Endothelial cell of umbilical vein (primary cell): ENCODE measurements around the gene PRXL2B. TPM values are rescaled to one million over a fixed set of nuclear protein-coding genes. Genes with fewer than 3 reads are reported as not detected.

Experiments used
- BruUV-seq: library from RNA; stranded (reverse); fragments of 400-500 nt; replicated peaks from 2 replicates; lab custom pipeline; 2021; lab: Mats Ljungman, UMichigan
- CTCF ChIA-PET: fragments of 300-600, 350-600 bp; sonication (Branson Sonifier 250); formaldehyde crosslinking; loops from one replicate; lab custom pipeline; 2021; ENCODE audit warnings: antibody characterized with exemption, inconsistent platforms; lab: Charles Lee
- POLR2A ChIA-PET: fragments of 300-600, 350-600 bp; sonication (Branson Sonifier 250); formaldehyde crosslinking; loops from one replicate; lab custom pipeline; 2021; ENCODE audit warnings: antibody characterized with exemption, inconsistent platforms; lab: Charles Lee
- DNase-seq: peaks from one replicate; pipeline ENCODE4 v3.0.0-alpha.2; 2011; ENCODE audit warnings: low read depth, low spot score
- FAIRE-seq: peaks from 2 replicates; lab custom pipeline; 2011; peaks lifted over from hg19 to GRCh38; lab: Jason Lieb, UNC
- H2AFZ ChIP-seq: 2 replicates; pipeline ENCODE4 v1.6.0; 2012; ENCODE audit warnings: low read depth, low read length, control low read depth, inconsistent platforms
- H3K27ac ChIP-seq: 2 replicates; pipeline ENCODE4 v1.5.1; 2011; ENCODE audit warnings: low read depth, mild to moderate bottlenecking, control low read depth, low read length, moderate library complexity; ENCODE audit not compliant: insufficient read depth
- H3K27me3 ChIP-seq, 2 experiments: 2 replicates each; pipeline versions ENCODE4 v1.6.0 to v1.6.1; 2011; ENCODE audit warnings: low read length in 2 of 2, mixed read lengths in 1 of 2; ENCODE audit not compliant: control insufficient read depth in 2 of 2, insufficient read depth in 2 of 2
- H3K36me3 ChIP-seq, 2 experiments: 2 replicates in 1 of 2; 3 replicates in 1 of 2; pipeline ENCODE4 v1.5.1; 2011; ENCODE audit warnings: low read length in 2 of 2, mild to moderate bottlenecking in 1 of 2, moderate library complexity in 1 of 2; ENCODE audit not compliant: control insufficient read depth in 2 of 2, insufficient read depth in 2 of 2; ENCODE audit errors: extremely low read depth in 1 of 2
- H3K4me1 ChIP-seq: 3 replicates; pipeline ENCODE4 v1.5.1; 2011; ENCODE audit warnings: mild to moderate bottlenecking, low read length; ENCODE audit not compliant: control insufficient read depth, insufficient read depth; ENCODE audit errors: extremely low read depth
- H3K4me2 ChIP-seq: 2 replicates; pipeline ENCODE4 v1.6.1; 2011; ENCODE audit warnings: low read length, control low read depth, mixed read lengths; ENCODE audit not compliant: insufficient read depth
- H3K4me3 ChIP-seq, 3 experiments: fragments of 200-600 bp in 1 of 3; sonication (generic), shearing (Covaris generic) in 1 of 3; replicated peaks in 1 of 3; 2 replicates each; pipeline ENCODE4 v1.5.1; 2011 to 2016; ENCODE audit warnings: control low read depth in 3 of 3, low read length in 3 of 3, mild to moderate bottlenecking in 2 of 3, inconsistent platforms in 1 of 3, low read depth in 1 of 3, moderate library complexity in 1 of 3; ENCODE audit not compliant: insufficient read depth in 1 of 3
- H3K79me2 ChIP-seq: 2 replicates; pipeline ENCODE4 v1.6.0; 2012; ENCODE audit warnings: low read length, inconsistent platforms; ENCODE audit not compliant: control insufficient read depth, insufficient read depth
- H3K9ac ChIP-seq: replicated peaks from 2 replicates; pipeline ENCODE3; 2011; ENCODE audit warnings: low read length, control low read depth; ENCODE audit not compliant: insufficient read depth; ENCODE audit errors: extremely low read depth
- H3K9me1 ChIP-seq: replicated peaks from 3 replicates; pipeline ENCODE4 v1.6.0; 2011; ENCODE audit warnings: mild to moderate bottlenecking, low read length; ENCODE audit not compliant: control insufficient read depth, insufficient read depth; ENCODE audit errors: extremely low read depth
- H3K9me3 ChIP-seq: replicated peaks from 2 replicates; pipeline ENCODE4 v1.5.1; 2012; ENCODE audit warnings: low read length, inconsistent platforms; ENCODE audit not compliant: control insufficient read depth, insufficient read depth
- H4K20me1 ChIP-seq: replicated peaks from 2 replicates; pipeline ENCODE3; 2011; ENCODE audit warnings: mild to moderate bottlenecking, low read length; ENCODE audit not compliant: control insufficient read depth, insufficient read depth; ENCODE audit errors: extremely low read depth
- EZH2 ChIP-seq: IDR thresholded peaks from 2 replicates; pipeline ENCODE4 v1.6.1; 2012; ENCODE audit warnings: borderline replicate concordance, low read depth, mild to moderate bottlenecking, moderate library complexity, low read length, inconsistent platforms; ENCODE audit not compliant: severe bottlenecking
- FOS ChIP-seq: IDR thresholded peaks from 2 replicates; pipeline ENCODE4 v1.6.1; 2011; ENCODE audit warnings: mild to moderate bottlenecking, low read length, moderate library complexity, borderline replicate concordance; ENCODE audit not compliant: insufficient read depth
- GATA2 ChIP-seq: IDR thresholded peaks from 2 replicates; pipeline ENCODE4 v1.7.0; 2011; ENCODE audit warnings: low read depth, mild to moderate bottlenecking, moderate library complexity, mixed read lengths, low read length; ENCODE audit not compliant: insufficient read length, insufficient read depth
- JUN ChIP-seq: IDR thresholded peaks from 2 replicates; pipeline ENCODE4 v1.6.1; 2011; ENCODE audit warnings: borderline replicate concordance, low read depth; ENCODE audit not compliant: insufficient read length, insufficient read depth
- MYC ChIP-seq: IDR thresholded peaks from one replicate; pipeline ENCODE4 v1.6.1; 2011; ENCODE audit warnings: mild to moderate bottlenecking, low read depth, low read length
- POLR2A ChIP-seq: IDR thresholded peaks from 2 replicates; pipeline ENCODE4 v1.6.1; 2012; ENCODE audit warnings: low read depth, mild to moderate bottlenecking, control low read depth, low read length
- POLR2AphosphoS5 ChIP-seq: IDR thresholded peaks from 2 replicates; pipeline ENCODE4 v1.6.1; 2012; ENCODE audit warnings: low read depth, mild to moderate bottlenecking, control low read depth, low read length, moderate library complexity; ENCODE audit not compliant: insufficient read depth
- dilution Hi-C: fragments of 300-500 bp; cut with MboI; formaldehyde crosslinking; loops from one replicate; pipeline ENCODE4 v1.15.0; 2019; ENCODE audit warnings: low sequenced_read_pairs; ENCODE audit not compliant: extremely low pct_ligation_motif_present
- intact Hi-C: fragments of 100-400 bp; cut with micrococcal nuclease; formaldehyde crosslinking; loops from one replicate; pipeline ENCODE4 v1.10.0; 2022
- polyA plus RNA-seq, 4 experiments: library from polyadenylated mRNA; depleted of rRNA in 3 of 4; stranded (reverse) in 3 of 4; unstranded in 1 of 4; fragments of >200 nt; gene quantifications; 2 replicates each; pipeline versions ENCODE4 v1.2.1 to v1.2.3, GENCODE V29; 2011 to 2012; ENCODE audit warnings: missing spikeins in 1 of 4
- total RNA-seq: library from RNA; stranded (reverse); gene quantifications from 2 replicates; pipeline ENCODE4 v1.2.3, GENCODE V29; 2021
- TF ChIP-seq, protein P1 (sequence below): IDR thresholded peaks from 2 replicates; pipeline ENCODE4 v1.6.1; 2011; ENCODE audit not compliant: insufficient read depth, insufficient read length
- TF ChIP-seq, protein P2 (sequence below), 2 donors: IDR thresholded peaks; 1 replicate in 1 of 2; 2 replicates in 1 of 2; pipeline ENCODE4 v1.5.1; 2011; ENCODE audit warnings: low read length in 2 of 2, mild to moderate bottlenecking in 2 of 2, moderate library complexity in 2 of 2, control low read depth in 1 of 2, inconsistent platforms in 1 of 2, low read depth in 1 of 2; ENCODE audit not compliant: insufficient read depth in 1 of 2; ENCODE audit errors: extremely low read depth in 1 of 2

PRXL2B gene
- total and polyA plus RNA-seq, 2 donors (not counting 3 experiments of a cell fraction or from before 2014, with no cell fraction given) = 29.6 to 55.8 TPM

DNA sequence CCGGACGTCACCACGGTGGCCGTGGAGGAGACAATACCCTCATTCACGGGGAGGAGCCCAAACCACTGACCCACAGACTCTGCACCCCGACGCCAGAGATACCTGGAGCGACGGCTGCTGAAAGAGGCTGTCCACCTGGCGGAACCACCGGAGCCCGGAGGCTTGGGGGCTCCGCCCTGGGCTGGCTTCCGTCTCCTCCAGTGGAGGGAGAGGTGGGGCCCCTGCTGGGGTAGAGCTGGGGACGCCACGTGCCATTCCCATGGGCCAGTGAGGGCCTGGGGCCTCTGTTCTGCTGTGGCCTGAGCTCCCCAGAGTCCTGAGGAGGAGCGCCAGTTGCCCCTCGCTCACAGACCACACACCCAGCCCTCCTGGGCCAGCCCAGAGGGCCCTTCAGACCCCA is 23.4 kb upstream of the PRXL2B start:
- DNase-seq = no peak
- H2AFZ ChIP-seq = no peak overlapping the region
- ChIA-PET CTCF (no interaction called here), POLR2A (no interaction called here)
- no TSS peak for BruUV-seq
- no peak overlapping the region for H3K4me2 ChIP-seq
- no peaks in the 10 kb centered on the region for H3K4me1 ChIP-seq
- no peak overlapping the region for H3K27ac ChIP-seq
- H3K79me2 ChIP-seq = no peaks in the 10 kb centered on the region
- H3K9ac ChIP-seq = no peak overlapping the region
- H3K36me3 ChIP-seq = peaks cover 0 to 9% of the 10 kb centered on the region in 2 experiments
- FAIRE-seq = no peak
- H3K4me3 ChIP-seq = no peak overlapping the region
- H4K20me1 ChIP-seq = no peaks in the 10 kb centered on the region
- intact Hi-C loops (no loop called here), dilution Hi-C loops (no loop called here)
- no peaks in the 10 kb centered on the region for H3K9me3 ChIP-seq
- TF ChIP-seq MYC (no peak), GATA2 (no peak), POLR2AphosphoS5 (no peak), FOS (no peak), POLR2A (no peak), EZH2 (no peak), JUN (no peak)
- TF ChIP-seq, protein P1, sequence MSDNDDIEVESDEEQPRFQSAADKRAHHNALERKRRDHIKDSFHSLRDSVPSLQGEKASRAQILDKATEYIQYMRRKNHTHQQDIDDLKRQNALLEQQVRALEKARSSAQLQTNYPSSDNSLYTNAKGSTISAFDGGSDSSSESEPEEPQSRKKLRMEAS = no peak
- TF ChIP-seq, protein P2, sequence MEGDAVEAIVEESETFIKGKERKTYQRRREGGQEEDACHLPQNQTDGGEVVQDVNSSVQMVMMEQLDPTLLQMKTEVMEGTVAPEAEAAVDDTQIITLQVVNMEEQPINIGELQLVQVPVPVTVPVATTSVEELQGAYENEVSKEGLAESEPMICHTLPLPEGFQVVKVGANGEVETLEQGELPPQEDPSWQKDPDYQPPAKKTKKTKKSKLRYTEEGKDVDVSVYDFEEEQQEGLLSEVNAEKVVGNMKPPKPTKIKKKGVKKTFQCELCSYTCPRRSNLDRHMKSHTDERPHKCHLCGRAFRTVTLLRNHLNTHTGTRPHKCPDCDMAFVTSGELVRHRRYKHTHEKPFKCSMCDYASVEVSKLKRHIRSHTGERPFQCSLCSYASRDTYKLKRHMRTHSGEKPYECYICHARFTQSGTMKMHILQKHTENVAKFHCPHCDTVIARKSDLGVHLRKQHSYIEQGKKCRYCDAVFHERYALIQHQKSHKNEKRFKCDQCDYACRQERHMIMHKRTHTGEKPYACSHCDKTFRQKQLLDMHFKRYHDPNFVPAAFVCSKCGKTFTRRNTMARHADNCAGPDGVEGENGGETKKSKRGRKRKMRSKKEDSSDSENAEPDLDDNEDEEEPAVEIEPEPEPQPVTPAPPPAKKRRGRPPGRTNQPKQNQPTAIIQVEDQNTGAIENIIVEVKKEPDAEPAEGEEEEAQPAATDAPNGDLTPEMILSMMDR (IDR thresholded peaks at IDR 0.05; ENCODE audit: extremely low read depth in 1 of 2, insufficient read depth in 1 of 2, low read depth in 1 of 2, low read length in 2 of 2) = no peak
- H3K9me1 ChIP-seq = no peaks in the 10 kb centered on the region
- H3K27me3 ChIP-seq = no peaks in the 10 kb centered on the region
